Neural cell (in vitro differentiated cells): ENCODE results near the gene MRTO4. TPM values are rescaled to one million over a fixed set of nuclear protein-coding genes. Genes with fewer than 3 reads are reported as not detected.

Source experiments
- H2AFZ ChIP-seq: fragments of 200-600, 300-800 bp; sonication (generic), shearing (Covaris generic); 2 replicates; pipeline ENCODE4 v1.6.0; 2014; ENCODE audit warnings: low read depth, mild to moderate bottlenecking, antibody characterized with exemption, low read length, moderate library complexity
- H3F3A ChIP-seq: fragments of 200-600 bp; shearing (Covaris generic); 2 replicates; pipeline ENCODE4 v1.6.1; 2016; ENCODE audit warnings: mild to moderate bottlenecking, moderate library complexity, mixed read lengths, antibody characterized with exemption, low read length; ENCODE audit not compliant: insufficient read depth, poor library complexity, severe bottlenecking
- H3K27ac ChIP-seq: fragments of 200-600, 300-800 bp; sonication (generic), shearing (Covaris generic); 2 replicates; pipeline ENCODE4 v1.5.1; 2014; ENCODE audit warnings: mild to moderate bottlenecking, low read length, moderate library complexity
- H3K27me3 ChIP-seq: fragments of 300-800, 200-600 bp; sonication (generic), shearing (Covaris generic); 2 replicates; pipeline ENCODE4 v1.6.0; 2014; ENCODE audit warnings: mild to moderate bottlenecking, low read depth, low read length, moderate library complexity; ENCODE audit not compliant: insufficient read depth
- H3K36me3 ChIP-seq: fragments of 300-800, 200-600 bp; sonication (generic), shearing (Covaris generic); 2 replicates; pipeline ENCODE4 v1.5.1; 2014; ENCODE audit warnings: mild to moderate bottlenecking, antibody characterized with exemption, low read length, moderate library complexity; ENCODE audit not compliant: insufficient read depth
- H3K4me2 ChIP-seq: fragments of 300-800, 200-600 bp; sonication (generic), shearing (Covaris generic); 2 replicates; pipeline ENCODE4 v1.6.0; 2014; ENCODE audit warnings: mild to moderate bottlenecking, low read length
- H3K4me3 ChIP-seq: fragments of 300-800, 200-600 bp; sonication (generic), shearing (Covaris generic); 2 replicates; pipeline ENCODE4 v1.5.1; 2014; ENCODE audit warnings: mild to moderate bottlenecking, low read length, moderate library complexity
- H3K79me2 ChIP-seq: fragments of 200-600 bp; shearing (Covaris generic); replicated peaks from 2 replicates; pipeline ENCODE4 v1.6.0; 2014; ENCODE audit warnings: mild to moderate bottlenecking, low read length, moderate library complexity; ENCODE audit not compliant: insufficient read depth
- H3K9ac ChIP-seq: fragments of 300-800, 200-600 bp; sonication (generic), shearing (Covaris generic); 2 replicates; pipeline ENCODE4 v1.6.1; 2016; ENCODE audit warnings: mild to moderate bottlenecking, low read length, mixed read lengths
- H3K9me2 ChIP-seq: fragments of 200-600 bp; shearing (Covaris generic); 2 replicates; pipeline ENCODE4 v1.6.1; 2016; ENCODE audit warnings: mild to moderate bottlenecking, low read length, mixed read lengths; ENCODE audit not compliant: insufficient read depth
- H3K9me3 ChIP-seq: fragments of 200-600, 300-800 bp; sonication (generic), shearing (Covaris generic); 2 replicates; pipeline ENCODE4 v1.6.1; 2016; ENCODE audit warnings: mild to moderate bottlenecking, mixed run types, low read length, moderate library complexity, mixed read lengths
- H4K20me1 ChIP-seq: fragments of 200-600 bp; shearing (Covaris generic); 2 replicates; pipeline ENCODE4 v1.6.1; 2016; ENCODE audit warnings: mild to moderate bottlenecking, mixed run types; ENCODE audit not compliant: insufficient read depth
- EP300 ChIP-seq: fragments of 450-650 bp; conservative IDR thresholded peaks from 2 replicates; pipeline ENCODE4 v1.6.1; 2014; ENCODE audit warnings: antibody characterized with exemption, mild to moderate bottlenecking, moderate library complexity; ENCODE audit not compliant: poor library complexity, severe bottlenecking
- EZH2 ChIP-seq: fragments of 200-600, 300-800 bp; shearing (Covaris generic), sonication (generic); IDR thresholded peaks from 2 replicates; pipeline ENCODE4 v1.6.1; 2014; ENCODE audit warnings: antibody characterized with exemption, low read length, borderline replicate concordance, mild to moderate bottlenecking; ENCODE audit not compliant: insufficient read depth, poor library complexity, severe bottlenecking
- MXI1 ChIP-seq: fragments of 450-650 bp; conservative IDR thresholded peaks from 2 replicates; pipeline ENCODE4 v1.6.1; 2014; ENCODE audit warnings: antibody characterized with exemption, mild to moderate bottlenecking; ENCODE audit not compliant: poor library complexity, severe bottlenecking
- POLR2AphosphoS5 ChIP-seq: IDR thresholded peaks from 2 replicates; pipeline ENCODE4 v1.6.1; 2012
- RAD21 ChIP-seq: fragments of 450-650 bp; conservative IDR thresholded peaks from 2 replicates; pipeline ENCODE4 v1.6.1; 2014; ENCODE audit warnings: antibody characterized with exemption, mild to moderate bottlenecking, moderate library complexity
- SMC3 ChIP-seq: fragments of 450-650 bp; conservative IDR thresholded peaks from 2 replicates; pipeline ENCODE4 v1.6.1; 2014; ENCODE audit warnings: antibody characterized with exemption, mild to moderate bottlenecking, moderate library complexity; ENCODE audit not compliant: poor library complexity
- TAF1 ChIP-seq: IDR thresholded peaks from 2 replicates; pipeline ENCODE4 v1.6.1; 2012; ENCODE audit warnings: low read depth
- polyA plus RNA-seq: library from polyadenylated mRNA; depleted of rRNA; stranded (reverse); fragments of >200 nt; gene quantifications from 2 replicates; pipeline ENCODE4 v1.2.3, GENCODE V29; 2014
- TF ChIP-seq, protein P1 (sequence below): fragments of 450-650 bp; IDR thresholded peaks from 2 replicates; pipeline ENCODE4 v1.5.1; 2014; ENCODE audit warnings: antibody characterized with exemption, mild to moderate bottlenecking, moderate library complexity; ENCODE audit not compliant: poor library complexity, severe bottlenecking
- TF ChIP-seq, protein P2 (sequence below): IDR thresholded peaks from 2 replicates; pipeline ENCODE4 v1.6.1; 2012; ENCODE audit warnings: borderline replicate concordance

The MRTO4 gene
- polyA plus RNA-seq, 1 donor from 2014 or later, result 50.2 TPM

- Histone ChIP-seq H3K4me2 (no peak overlapping the region), H3K9me2 (no peaks in the 10 kb centered on the region), H3F3A (no peaks in the 10 kb centered on the region), H4K20me1 (no peaks in the 10 kb centered on the region), H3K9ac (no peak overlapping the region), H3K27me3 (no peaks in the 10 kb centered on the region), H3K9me3 (no peaks in the 10 kb centered on the region), H3K27ac (no peak overlapping the region), H2AFZ (no peak overlapping the region), H3K4me3 (no peak overlapping the region), H3K36me3 (peaks cover 12% of the 10 kb centered on the region), H3K79me2 (peaks cover 2% of the 10 kb centered on the region)
- TF ChIP-seq TAF1, result no peak
- TF ChIP-seq EP300, result no peak
- TF ChIP-seq POLR2AphosphoS5, result no peak
- TF ChIP-seq RAD21, result no peak
- no peak for TF ChIP-seq MXI1
- TF ChIP-seq, protein P1, sequence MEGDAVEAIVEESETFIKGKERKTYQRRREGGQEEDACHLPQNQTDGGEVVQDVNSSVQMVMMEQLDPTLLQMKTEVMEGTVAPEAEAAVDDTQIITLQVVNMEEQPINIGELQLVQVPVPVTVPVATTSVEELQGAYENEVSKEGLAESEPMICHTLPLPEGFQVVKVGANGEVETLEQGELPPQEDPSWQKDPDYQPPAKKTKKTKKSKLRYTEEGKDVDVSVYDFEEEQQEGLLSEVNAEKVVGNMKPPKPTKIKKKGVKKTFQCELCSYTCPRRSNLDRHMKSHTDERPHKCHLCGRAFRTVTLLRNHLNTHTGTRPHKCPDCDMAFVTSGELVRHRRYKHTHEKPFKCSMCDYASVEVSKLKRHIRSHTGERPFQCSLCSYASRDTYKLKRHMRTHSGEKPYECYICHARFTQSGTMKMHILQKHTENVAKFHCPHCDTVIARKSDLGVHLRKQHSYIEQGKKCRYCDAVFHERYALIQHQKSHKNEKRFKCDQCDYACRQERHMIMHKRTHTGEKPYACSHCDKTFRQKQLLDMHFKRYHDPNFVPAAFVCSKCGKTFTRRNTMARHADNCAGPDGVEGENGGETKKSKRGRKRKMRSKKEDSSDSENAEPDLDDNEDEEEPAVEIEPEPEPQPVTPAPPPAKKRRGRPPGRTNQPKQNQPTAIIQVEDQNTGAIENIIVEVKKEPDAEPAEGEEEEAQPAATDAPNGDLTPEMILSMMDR, result no peak
- TF ChIP-seq, protein P2, sequence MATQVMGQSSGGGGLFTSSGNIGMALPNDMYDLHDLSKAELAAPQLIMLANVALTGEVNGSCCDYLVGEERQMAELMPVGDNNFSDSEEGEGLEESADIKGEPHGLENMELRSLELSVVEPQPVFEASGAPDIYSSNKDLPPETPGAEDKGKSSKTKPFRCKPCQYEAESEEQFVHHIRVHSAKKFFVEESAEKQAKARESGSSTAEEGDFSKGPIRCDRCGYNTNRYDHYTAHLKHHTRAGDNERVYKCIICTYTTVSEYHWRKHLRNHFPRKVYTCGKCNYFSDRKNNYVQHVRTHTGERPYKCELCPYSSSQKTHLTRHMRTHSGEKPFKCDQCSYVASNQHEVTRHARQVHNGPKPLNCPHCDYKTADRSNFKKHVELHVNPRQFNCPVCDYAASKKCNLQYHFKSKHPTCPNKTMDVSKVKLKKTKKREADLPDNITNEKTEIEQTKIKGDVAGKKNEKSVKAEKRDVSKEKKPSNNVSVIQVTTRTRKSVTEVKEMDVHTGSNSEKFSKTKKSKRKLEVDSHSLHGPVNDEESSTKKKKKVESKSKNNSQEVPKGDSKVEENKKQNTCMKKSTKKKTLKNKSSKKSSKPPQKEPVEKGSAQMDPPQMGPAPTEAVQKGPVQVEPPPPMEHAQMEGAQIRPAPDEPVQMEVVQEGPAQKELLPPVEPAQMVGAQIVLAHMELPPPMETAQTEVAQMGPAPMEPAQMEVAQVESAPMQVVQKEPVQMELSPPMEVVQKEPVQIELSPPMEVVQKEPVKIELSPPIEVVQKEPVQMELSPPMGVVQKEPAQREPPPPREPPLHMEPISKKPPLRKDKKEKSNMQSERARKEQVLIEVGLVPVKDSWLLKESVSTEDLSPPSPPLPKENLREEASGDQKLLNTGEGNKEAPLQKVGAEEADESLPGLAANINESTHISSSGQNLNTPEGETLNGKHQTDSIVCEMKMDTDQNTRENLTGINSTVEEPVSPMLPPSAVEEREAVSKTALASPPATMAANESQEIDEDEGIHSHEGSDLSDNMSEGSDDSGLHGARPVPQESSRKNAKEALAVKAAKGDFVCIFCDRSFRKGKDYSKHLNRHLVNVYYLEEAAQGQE, result no peak
Measured at GRCh38 chr1:19220080-19220846, 31.3 kb upstream of the MRTO4 start.

DNA sequence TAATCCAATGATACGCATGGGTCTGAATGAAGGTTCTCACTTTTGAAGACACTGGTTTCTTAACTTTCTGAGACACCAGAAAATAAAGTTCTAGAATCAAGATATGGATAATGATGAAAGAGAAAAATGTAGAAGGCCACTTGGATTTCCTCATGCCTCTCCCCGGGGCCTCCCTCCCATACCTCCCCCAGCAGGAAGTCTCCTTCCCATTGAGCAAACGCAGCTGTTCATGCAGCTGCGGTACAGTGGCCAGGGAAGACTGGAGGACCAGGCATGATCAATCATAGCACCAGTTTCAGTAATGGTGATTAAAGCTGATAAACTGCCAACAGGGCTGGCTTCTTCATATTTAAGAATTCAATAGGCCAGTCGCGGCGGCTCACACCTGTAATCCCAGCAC, 30.6 kb upstream of the MRTO4 start:
- H3K36me3 ChIP-seq, result peaks cover 12% of the 10 kb centered on the region
- no peaks in the 10 kb centered on the region for H3K9me2 ChIP-seq
- H3K9ac ChIP-seq, result no peak overlapping the region
- H3K27me3 ChIP-seq, result no peaks in the 10 kb centered on the region
- no peak overlapping the region for H3K27ac ChIP-seq
- H3K79me2 ChIP-seq, result no peaks in the 10 kb centered on the region
- TF ChIP-seq EP300 (no peak), RAD21 (no peak), MXI1 (no peak), TAF1 (no peak), POLR2AphosphoS5 (no peak), EZH2 (no peak), SMC3 (no peak)
- TF ChIP-seq, protein P1, result no peak
- TF ChIP-seq, protein P2, result no peak
- H2AFZ ChIP-seq, result no peak overlapping the region
- no peaks in the 10 kb centered on the region for H3K9me3 ChIP-seq
- H4K20me1 ChIP-seq, result no peaks in the 10 kb centered on the region
- no peak overlapping the region for H3K4me2 ChIP-seq
- H3F3A ChIP-seq, result no peaks in the 10 kb centered on the region
- H3K4me3 ChIP-seq, result no peak overlapping the region
